A549 treated with CpdA at 1 μM for 4 hours (cell line): Measurements from ENCODE around the gene CENPU. TPM values are rescaled to one million over a fixed set of nuclear protein-coding genes. Genes with fewer than 3 reads are reported as not detected.

Experiments
- total RNA-seq: library from RNA; stranded (reverse); fragments of 200-300 nt; extraction: Qiagen RNA extraction; gene quantifications from 5 replicates; pipeline ENCODE4 v1.2.3, GENCODE V29; 2022; ENCODE audit warnings: low read depth

Gene CENPU, protein sequence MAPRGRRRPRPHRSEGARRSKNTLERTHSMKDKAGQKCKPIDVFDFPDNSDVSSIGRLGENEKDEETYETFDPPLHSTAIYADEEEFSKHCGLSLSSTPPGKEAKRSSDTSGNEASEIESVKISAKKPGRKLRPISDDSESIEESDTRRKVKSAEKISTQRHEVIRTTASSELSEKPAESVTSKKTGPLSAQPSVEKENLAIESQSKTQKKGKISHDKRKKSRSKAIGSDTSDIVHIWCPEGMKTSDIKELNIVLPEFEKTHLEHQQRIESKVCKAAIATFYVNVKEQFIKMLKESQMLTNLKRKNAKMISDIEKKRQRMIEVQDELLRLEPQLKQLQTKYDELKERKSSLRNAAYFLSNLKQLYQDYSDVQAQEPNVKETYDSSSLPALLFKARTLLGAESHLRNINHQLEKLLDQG
- 21.3 to 27.6 TPM (median 24.3 TPM) in 5 replicates for total RNA-seq

DNA sequence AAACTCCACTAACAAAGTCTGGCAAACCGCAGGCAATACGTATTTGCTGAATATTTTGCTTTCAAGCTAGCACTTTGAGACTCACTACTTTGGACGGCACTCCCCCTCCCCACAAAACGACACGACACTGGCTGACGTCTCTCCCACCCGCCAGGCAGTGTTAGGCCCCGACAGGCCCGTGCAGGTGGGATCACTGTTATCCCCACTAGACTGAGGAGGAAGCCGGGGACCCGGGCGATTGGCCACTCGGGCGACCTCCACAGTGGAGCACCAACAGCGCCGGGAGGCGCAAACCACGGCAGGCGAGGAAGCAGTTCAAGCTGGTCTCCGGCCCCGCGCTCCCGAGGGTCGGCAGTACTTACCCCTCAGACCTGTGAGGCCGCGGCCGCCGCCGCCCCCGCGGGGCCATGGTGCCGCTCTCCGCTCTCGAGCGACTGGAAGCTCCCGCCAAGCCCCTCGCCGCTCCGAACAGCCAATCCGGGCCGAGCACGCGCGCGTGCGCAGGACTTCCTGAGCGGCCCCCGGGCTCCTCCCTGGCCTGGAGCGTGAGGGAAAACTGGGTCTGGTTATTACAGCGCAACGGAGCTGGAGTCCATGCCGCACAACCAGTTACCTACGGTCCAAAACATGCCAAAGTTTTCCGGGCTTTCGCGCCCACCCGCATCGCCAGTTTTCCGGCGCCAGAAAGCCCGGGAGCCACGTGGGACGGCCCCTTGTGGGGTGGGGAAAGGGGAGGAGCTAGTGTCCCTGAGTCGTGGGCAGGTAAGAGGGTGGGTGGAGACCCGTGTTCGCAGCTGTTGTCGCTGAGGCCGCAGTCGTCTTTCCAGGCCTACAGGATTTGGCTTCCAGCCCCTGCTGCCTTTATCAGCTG is at the start of gene CENPU:
TSS of gene CENPU (minus strand) at position 443 of the 871 bp plus-strand sequence. CDS start at position 409, 34 bp downstream.

DNA sequence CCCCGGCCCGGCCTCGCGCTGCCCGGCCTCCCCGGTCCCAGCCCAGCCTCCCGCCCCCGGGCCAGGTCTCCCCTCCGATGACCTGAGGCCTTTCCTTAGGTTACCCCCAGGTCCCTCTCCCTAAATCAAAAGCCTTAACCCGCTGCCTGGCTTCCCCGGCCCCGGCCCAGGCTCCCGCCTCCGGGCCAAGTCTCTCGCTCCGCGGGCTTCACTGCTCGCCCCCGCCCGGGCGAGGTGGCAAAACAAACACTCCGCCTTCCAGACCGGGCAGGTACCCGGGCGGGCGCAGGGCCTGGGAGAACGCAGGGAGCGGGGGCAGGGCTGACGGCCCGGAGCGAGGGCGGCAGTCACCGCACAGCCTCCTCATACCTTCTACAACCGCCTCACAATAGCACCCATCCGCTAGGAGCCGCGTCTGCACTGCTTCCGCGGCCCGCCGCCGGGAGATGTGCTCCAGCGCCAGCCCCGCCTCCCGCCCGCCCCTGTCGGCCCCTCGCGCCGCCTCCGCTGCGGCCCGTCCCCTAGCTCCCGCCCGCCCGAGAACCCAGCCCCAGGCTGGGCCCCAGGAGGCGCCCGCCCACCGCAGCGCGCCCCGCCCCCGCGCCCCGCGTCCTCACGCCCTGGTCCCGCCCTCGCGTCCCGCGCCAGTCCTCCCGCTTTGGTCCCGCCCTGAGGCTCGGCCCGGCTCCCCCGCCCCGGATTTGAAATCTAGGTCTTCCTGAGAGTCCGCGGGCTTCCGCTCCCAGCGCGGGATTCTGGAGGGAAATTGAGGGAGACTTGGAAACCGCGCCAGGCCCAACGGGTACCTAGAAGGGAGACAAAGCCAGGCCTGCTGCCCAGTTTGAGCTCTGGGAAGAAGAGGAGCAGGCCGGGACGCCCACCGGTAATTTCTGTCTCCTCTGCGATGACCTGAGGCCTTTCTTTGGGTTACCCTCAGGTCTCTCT is 84.6 kb downstream of the CENPU start, which contains the start of the genes CASP3 and PRIMPOL:
TSS of gene CASP3 (minus strand) at position 422 of the 945 bp plus-strand sequence. CDS start 10,994 bp downstream, outside the sequence.
TSS of gene PRIMPOL (plus strand) at position 713 of the 945 bp plus-strand sequence. CDS start 7,403 bp downstream, outside the sequence.

Other genes with a start within 250 kb of the CENPU start
- 19.5 to 33.4 TPM (median 22.2 TPM) in 5 replicates for gene CASP3, start 84.6 kb downstream of the CENPU start, total RNA-seq
- 4.7 to 8.3 TPM (median 6.3 TPM) in 5 replicates for gene PRIMPOL, start 84.4 kb downstream of the CENPU start, total RNA-seq
- gene ACSL1, start 91.9 kb upstream of the CENPU start, total RNA-seq, result 10.8 to 13.5 TPM (median 11.8 TPM) in 5 replicates